GM12875 (cell line): Measurements from ENCODE around the gene CASTOR1.

Experiments
- H3K4me3 ChIP-seq: one replicate; pipeline ENCODE4 v1.5.1; 2011; ENCODE audit warnings: low read depth, low read length, control low read depth
- CTCF ChIP-seq: IDR thresholded peaks from 2 replicates; pipeline ENCODE4 v1.5.1; 2011; ENCODE audit warnings: low read depth, mild to moderate bottlenecking, control low read depth, inconsistent platforms, low read length, moderate library complexity, borderline replicate concordance; ENCODE audit not compliant: insufficient read depth

The CASTOR1 gene

GRCh38 chr22:30293026-30293425 lies 3.7 kb upstream of the CASTOR1 start:
- no peak for TF ChIP-seq CTCF
- no peak overlapping the region for H3K4me3 ChIP-seq

GRCh38 chr22:30292069-30292970 lies 3.0 kb upstream of the CASTOR1 start:
- H3K4me3 ChIP-seq, result no peak overlapping the region
- no peak for TF ChIP-seq CTCF

DNA sequence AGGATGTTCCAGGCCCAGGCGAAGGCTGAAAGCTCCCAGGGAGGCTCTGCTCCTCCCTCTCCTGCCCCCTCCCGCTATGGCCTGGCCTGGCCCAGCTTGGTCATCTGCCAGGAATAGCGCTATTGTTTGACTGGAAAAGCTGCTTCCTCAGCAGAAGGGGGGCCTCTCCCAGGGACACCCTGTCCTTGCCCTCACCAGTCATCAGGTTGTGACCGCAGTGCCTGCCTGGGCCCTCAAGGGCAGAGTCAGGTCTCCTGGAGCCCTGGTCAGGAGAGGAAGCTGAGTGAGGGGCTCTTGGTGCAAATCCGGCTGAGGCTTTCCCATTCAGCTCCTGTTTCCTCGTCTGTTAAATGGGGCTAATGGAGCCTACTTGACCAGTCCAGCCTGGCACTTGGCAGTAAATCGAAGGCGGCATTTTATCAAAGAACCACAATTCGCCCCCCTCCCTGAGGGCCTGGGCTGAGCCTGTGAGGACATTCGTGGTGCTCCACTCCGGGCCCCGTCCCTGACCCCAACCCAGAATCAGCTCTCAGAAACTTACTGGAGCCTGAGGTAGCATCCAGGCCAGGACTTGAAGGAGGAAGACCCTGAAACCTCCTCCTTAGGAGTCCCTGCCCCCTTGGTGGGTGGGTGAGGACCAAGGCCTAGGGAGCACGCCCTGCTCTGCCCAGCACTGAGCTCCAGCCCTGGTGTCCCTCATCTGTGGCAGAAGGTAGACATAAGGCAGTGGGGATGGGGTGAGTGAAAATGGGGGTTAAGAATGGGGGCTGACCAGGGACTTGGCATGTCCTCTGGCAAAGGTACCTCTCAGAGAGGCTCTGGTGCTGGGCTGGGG lies 2.0 kb upstream of the CASTOR1 start:
- TF ChIP-seq CTCF, result no peak

GRCh38 chr22:30290342-30291057 lies 1.2 kb upstream of the CASTOR1 start:
- no peak for TF ChIP-seq CTCF
- no peak overlapping the region for H3K4me3 ChIP-seq

More for the DNA sequence above, 2.0 kb upstream of the CASTOR1 start:
- H3K4me3 ChIP-seq, result no peak overlapping the region

GRCh38 chr22:30289980-30290313 lies 642 bp upstream of the CASTOR1 start:
- peak overlapping the region; percentile 74 for H3K4me3 ChIP-seq
- TF ChIP-seq CTCF, result no peak

DNA sequence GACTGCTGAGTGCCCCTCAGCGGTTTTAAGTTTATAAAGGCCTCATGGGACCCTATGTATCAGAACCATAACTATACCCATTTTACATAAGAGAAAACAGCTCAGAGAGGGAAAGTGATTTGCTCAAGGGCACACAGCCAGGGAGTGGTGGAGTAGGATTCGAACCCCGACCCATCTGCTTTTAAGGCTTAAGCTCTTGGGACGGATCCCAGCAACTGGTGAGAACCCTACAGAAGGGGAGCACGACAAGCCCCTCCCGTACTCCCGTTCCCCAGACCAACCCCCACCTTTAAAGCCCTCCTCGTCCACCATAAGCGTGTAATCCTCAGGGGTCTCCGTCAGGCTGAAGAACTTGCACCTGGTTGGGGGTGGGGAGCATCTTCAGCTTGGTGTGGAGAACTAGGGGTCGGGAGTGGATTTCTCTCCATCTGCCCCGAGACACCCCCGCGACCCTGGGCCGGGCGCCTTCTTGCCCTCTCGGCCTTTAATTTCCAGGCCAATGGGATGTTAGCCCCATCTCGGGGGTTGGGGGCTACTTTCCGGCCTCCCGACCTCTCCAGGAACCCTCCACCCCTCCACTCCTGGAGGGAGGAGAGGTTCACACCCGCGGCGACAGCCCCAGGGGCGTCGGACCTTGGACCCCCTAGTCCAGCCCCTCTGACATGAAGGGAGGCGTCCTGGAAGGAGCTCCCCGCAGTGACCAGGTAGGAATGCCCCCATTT lies 725 bp downstream of the CASTOR1 start:
- peak overlapping the region; percentile 74 for H3K4me3 ChIP-seq
- TF ChIP-seq CTCF, result no peak
